H1 (cell line): ENCODE results near the gene KCNA10. TPM values are rescaled to one million over a fixed set of nuclear protein-coding genes. Genes with fewer than 3 reads are reported as not detected.

Experiments used
- polyA plus RNA-seq, 7 experiments: library from polyadenylated mRNA; depleted of rRNA in 3 of 7; stranded (reverse) in 5 of 7; unstranded in 2 of 7; fragments of >200 nt in 5 of 7; fragments of 200-250 nt in 2 of 7; gene quantifications; 1 replicate in 5 of 7; 2 replicates in 1 of 7; 4 replicates in 1 of 7; pipeline versions ENCODE4 v1.2.1 to v1.2.3, GENCODE V29; 2011 to 2013; ENCODE audit warnings: missing spikeins in 2 of 7, mixed read lengths in 2 of 7
- total RNA-seq: library from RNA; stranded (reverse); fragmentation: NEBNext Ultra II Directional; extraction: Animal tissue kit (Norgen Biotek cat#: 25700); gene quantifications from 2 replicates; pipeline ENCODE4 v1.2.1, GENCODE V29; 2021

KCNA10 gene
- total and polyA plus RNA-seq, 2 of the 8 experiments (the other 6 are each of a cell fraction or from before 2014, with no cell fraction given): not detected

Other genes with a start within 250 kb of the KCNA10 start
- 41.2 and 44.9 TPM in 2 replicates for gene RBM15, start 179.8 kb downstream of the KCNA10 start, total RNA-seq
- 13.5 and 18.6 TPM in 2 replicates for gene RBM15, start 179.8 kb downstream of the KCNA10 start, polyA plus RNA-seq (2011; rRNA removed)
- 0.33 and 0.43 TPM in 2 replicates for gene SLC16A4, start 128.1 kb downstream of the KCNA10 start, total RNA-seq
- gene SLC16A4, start 128.1 kb downstream of the KCNA10 start, polyA plus RNA-seq (2011; rRNA removed): 0.20 and 0.30 TPM in 2 replicates
- gene LAMTOR5, start 111.5 kb downstream of the KCNA10 start, total RNA-seq: 84.4 and 91.9 TPM in 2 replicates
- 177 and 297 TPM in 2 replicates for gene LAMTOR5, start 111.5 kb downstream of the KCNA10 start, polyA plus RNA-seq (2011; rRNA removed)
- not detected in 2 replicates for gene PROK1, start 68.0 kb downstream of the KCNA10 start, total RNA-seq
- 0.12 and 0.20 TPM in 2 replicates for gene PROK1, start 68.0 kb downstream of the KCNA10 start, polyA plus RNA-seq (2011; rRNA removed)
- gene KCNA2, start 87.2 kb upstream of the KCNA10 start, total RNA-seq: 0.75 and 0.78 TPM in 2 replicates
- 0.24 and 0.26 TPM in 2 replicates for gene KCNA2, start 87.2 kb upstream of the KCNA10 start, polyA plus RNA-seq (2011; rRNA removed)
- gene KCNA3, start 155.8 kb upstream of the KCNA10 start, total RNA-seq: 0.95 and 1.0 TPM in 2 replicates
- 1.1 and 1.2 TPM in 2 replicates for gene KCNA3, start 155.8 kb upstream of the KCNA10 start, polyA plus RNA-seq (2011; rRNA removed)